HK-2 (cell line): ENCODE data around the gene MLH3.

ENCODE experiments used
- DNase-seq: peaks from one replicate; pipeline ENCODE4 v3.0.0-alpha.2; 2018; ENCODE audit not compliant: unreplicated experiment

The MLH3 gene

GRCh38 chr14:74984236-74985027 is 66.8 kb downstream of the MLH3 start:
- DNase-seq = no peak

GRCh38 chr14:74983343-74983742 is 67.9 kb downstream of the MLH3 start:
- no peak for DNase-seq

- DNase-seq = no peak
Measured at GRCh38 chr14:74982661-74983060, 68.6 kb downstream of the MLH3 start.

- DNase-seq = no peak
Measured at GRCh38 chr14:74981833-74982232, 69.4 kb downstream of the MLH3 start.

GRCh38 chr14:74981462-74981782 is 69.8 kb downstream of the MLH3 start:
- no peak for DNase-seq

GRCh38 chr14:74980731-74981461 is 70.4 kb downstream of the MLH3 start:
- DNase-seq = peak; percentile 60

- no peak for DNase-seq
Measured at GRCh38 chr14:74980398-74980730, 70.9 kb downstream of the MLH3 start.

GRCh38 chr14:74979442-74980397 is 71.5 kb downstream of the MLH3 start:
- no peak for DNase-seq

GRCh38 chr14:74979029-74979428 is 72.2 kb downstream of the MLH3 start:
- DNase-seq = no peak

GRCh38 chr14:74978416-74978947 is 72.8 kb downstream of the MLH3 start:
- DNase-seq = no peak

- no peak for DNase-seq
Measured at GRCh38 chr14:74977901-74978385, 73.3 kb downstream of the MLH3 start.

GRCh38 chr14:74977164-74977900 is 73.9 kb downstream of the MLH3 start:
- no peak for DNase-seq

GRCh38 chr14:74976264-74977113 is 74.8 kb downstream of the MLH3 start:
- DNase-seq = no peak

GRCh38 chr14:74975059-74975810 is 76.0 kb downstream of the MLH3 start:
- DNase-seq = no peak

GRCh38 chr14:74974364-74975058 is 76.8 kb downstream of the MLH3 start:
- DNase-seq = no peak

- DNase-seq = no peak
Measured at GRCh38 chr14:74973905-74974363, 77.3 kb downstream of the MLH3 start.

- peak; percentile 61 for DNase-seq
Measured at GRCh38 chr14:74973003-74973653, 78.1 kb downstream of the MLH3 start.

- no peak for DNase-seq
Measured at GRCh38 chr14:74968811-74969210, 82.5 kb downstream of the MLH3 start.
